GM18517 (cell line): ENCODE measurements around the gene ZSCAN9.

Source experiments
- ATAC-seq: cut with Tn5 transposase; IDR thresholded peaks from one replicate; pipeline ENCODE4 v1.9.1; 2021; ENCODE audit warnings: mild to moderate bottlenecking, moderate library complexity; ENCODE audit not compliant: unreplicated experiment

Gene ZSCAN9

GRCh38 chr6:28225056-28225834 is at the start of gene ZSCAN9:
Gene ZSCAN9 (plus strand): TSS chr6:28225275. CDS start chr6:28227085, 1,810 bp downstream.
- peak; percentile 73 for ATAC-seq

DNA sequence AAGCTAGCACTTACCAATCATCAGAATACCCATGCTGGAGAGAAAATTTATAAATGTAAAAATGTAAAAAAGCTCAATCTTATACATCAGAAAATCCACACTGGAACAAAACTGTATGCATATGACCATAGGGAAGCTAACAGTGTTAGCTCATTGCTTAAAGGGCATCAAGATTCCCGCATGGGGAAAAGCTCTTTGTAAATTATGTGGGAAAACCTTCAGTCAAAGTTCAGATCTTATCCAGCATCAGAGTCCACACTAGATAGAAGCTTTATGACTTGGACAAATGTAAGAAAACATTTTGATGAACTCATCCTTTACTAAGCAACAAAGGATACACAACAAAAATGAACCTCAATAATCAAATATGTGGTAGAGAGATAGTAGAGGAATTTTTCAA is 48.7 kb upstream of the ZSCAN9 start:
- no peak for ATAC-seq

DNA sequence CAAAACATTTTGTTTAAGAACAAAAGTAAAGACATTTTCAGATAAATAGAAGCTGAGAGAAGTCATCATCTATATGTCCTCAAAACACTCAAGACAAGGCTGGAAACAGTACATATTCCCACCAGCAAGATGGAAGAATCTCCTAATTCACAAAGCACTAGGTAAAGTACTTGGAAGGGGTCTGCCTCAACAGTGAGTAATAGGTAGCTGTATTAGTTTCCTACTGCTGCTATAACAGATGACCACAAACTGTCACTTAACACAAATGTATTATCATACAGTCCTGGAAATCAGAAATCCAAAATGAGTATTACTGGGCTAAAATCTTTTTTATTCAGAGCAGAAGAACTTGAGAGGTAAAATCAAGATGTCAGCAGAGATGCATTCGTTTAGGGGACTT is 42.8 kb upstream of the ZSCAN9 start:
- ATAC-seq, result no peak

DNA sequence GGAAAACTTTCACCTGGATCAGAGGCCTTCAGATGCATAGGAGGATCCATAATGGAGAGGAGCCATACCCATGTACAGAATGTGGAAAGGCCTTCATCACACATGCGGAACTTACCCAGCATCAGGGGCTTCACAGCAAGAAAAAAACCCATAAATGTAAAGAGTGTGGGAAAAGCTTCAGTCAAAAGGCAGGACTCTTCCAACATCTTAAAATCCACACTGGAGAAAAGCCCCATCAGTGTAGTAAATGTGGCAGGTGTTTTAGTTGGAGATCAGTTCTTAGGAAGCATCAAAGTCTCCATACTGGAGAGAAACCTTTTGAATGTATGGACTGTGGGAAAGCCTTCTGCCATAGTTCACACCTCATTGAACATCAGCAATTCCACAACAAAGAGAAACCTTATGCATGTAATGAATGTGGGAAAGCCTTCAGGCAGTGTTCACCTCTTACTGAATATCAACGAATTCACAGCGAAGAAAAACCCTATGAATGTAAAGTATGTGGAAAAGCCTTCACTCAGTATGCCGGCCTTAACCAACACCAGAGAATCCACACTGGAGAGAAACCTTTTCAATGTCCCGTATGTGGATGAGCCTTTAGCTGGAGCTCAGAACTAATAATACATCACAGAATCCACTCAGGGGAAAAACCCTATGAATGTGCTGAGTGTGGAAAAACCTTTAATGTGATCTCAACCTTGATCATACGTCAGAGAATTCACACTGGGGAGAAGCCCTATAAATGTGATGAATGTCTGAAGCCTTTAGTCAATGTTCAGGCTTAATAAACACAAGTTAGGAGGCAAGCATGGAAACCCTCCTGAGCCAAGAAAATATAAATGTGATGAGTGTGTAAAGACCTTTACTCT is 36.7 kb upstream of the ZSCAN9 start:
- ATAC-seq, result no peak

DNA sequence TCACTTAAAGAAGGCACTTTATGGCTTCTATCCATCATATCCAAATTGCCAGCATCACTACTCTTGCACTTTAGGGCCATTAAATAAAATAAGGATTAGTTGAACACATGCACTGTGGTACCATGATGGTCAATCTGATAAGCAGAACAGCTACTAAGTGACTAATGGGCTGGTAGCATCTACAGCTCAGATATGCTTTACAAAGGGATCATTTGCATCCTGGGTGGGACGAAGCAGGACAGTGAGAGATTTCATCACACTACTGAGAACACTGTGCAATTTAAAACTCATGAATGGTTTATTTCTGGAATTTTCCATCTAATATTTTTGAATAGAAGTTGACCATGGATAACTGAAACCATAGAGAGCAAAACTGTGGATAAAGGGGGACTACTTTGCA is 25.1 kb upstream of the ZSCAN9 start:
- ATAC-seq, result no peak

GRCh38 chr6:28203201-28203600 is 21.9 kb upstream of the ZSCAN9 start:
- no peak for ATAC-seq

DNA sequence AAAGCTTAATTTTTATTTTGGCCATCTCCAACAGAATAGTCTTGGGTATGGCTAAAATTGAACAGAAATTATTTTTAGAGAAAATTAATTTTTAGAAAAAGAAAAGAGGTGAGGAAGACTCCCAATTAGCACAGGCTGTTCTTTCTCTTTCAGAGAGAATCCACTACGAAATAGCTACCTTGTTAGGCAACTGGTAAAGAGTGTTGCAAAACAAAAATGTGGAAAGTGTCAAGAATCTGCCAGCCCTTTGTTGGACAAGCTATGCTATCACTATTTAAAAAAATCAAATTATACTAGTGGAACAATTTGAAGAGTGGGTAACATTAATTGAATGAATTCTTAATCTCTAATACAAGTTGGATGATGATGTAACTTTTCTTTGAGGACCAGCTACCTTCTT is 19.2 kb upstream of the ZSCAN9 start:
- ATAC-seq, result no peak

- ATAC-seq, result no peak
These were observed 18.5 kb upstream of the ZSCAN9 start for GRCh38 chr6:28206527-28206926.

DNA sequence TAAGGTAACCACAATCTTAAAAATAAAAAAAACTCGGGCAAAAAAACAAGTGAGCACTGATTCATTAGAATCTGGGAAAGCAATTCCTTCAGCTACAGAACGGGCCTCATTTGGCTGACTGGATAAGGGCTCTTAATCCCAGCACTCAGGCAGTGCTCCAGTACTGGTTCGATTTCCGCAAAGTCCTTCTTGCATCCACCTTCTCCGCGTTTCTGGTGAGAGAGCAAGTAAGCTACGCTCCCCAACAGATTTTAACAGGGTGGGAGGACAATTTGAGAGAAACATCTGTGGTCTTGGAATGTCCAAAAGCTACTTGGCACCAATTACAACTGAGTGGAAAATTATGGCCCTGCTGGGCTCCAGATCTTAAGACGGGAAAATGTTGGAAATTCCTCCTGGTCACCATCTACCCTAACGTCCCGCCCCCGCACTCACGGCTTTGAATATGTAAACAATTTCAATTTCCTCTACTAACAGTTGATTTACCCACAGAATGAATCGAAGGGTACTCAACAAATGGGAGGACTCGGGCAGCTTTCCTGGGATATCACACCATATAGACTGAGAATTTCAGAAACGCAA is 18.1 kb upstream of the ZSCAN9 start:
- no peak for ATAC-seq

DNA sequence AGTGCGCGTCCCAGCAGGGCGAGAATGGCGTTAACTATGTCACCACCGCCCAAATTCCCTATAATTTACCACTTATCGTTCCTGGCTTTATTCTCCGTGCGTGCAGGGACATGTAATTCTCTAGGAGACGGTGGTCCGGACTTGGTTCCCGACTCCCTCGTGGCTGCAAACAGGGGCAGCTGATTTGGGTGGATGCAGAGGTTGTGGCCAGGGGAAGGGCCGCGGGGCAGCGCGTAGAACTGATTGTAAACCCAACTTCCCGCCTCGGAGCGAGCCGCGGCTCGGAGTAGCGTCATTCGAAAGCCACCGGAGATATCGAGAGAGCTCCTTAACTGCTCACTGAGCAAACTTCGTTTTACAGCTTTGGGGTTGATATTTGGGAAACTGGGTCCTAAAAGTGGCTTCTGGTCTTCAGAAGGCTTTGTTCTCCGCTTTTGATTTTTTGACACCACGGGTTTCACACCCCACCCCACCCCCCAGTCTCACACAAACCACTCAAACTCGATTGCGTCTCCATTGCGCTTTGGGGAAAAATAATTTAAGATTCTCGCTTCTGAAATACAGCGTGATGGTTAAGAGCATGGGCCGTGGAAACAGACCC is 17.5 kb upstream of the ZSCAN9 start:
- no peak for ATAC-seq

GRCh38 chr6:28208111-28208659 is 16.9 kb upstream of the ZSCAN9 start:
- ATAC-seq, result no peak

GRCh38 chr6:28209753-28210535 is 15.1 kb upstream of the ZSCAN9 start:
- ATAC-seq, result no peak

DNA sequence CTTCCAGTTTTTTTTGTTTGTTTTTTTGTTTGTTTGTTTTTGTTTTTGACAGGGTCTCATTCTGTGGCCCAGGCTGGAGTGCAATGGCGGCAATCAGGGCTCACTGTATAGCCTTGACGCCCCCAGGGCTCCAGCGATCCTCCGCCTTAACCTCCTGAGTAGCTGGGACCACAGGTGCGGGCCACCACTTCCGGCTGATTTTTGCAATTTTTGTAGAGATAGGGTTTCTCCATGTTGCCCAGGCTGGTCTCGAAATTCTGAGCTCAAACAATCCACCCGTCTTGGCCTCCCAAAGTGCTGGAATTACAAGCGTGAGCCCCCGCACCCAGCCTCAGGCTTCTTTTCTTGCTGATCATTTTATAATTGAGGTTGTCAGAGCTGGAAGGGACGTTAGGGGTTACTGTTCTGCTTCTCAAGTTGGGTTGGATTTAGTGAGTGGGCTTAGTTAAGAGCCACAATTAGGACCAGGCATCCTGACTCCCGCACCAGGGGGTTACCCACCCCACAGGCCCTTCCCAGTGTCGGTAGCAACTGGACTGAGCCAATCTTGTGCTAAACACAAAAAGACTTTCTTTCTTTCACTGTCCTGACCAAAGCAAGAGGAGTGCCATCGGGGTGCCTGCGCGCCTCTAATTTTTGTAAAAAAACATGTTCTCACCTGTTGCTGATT is 13.1 kb upstream of the ZSCAN9 start:
- ATAC-seq, result peak; percentile 17

DNA sequence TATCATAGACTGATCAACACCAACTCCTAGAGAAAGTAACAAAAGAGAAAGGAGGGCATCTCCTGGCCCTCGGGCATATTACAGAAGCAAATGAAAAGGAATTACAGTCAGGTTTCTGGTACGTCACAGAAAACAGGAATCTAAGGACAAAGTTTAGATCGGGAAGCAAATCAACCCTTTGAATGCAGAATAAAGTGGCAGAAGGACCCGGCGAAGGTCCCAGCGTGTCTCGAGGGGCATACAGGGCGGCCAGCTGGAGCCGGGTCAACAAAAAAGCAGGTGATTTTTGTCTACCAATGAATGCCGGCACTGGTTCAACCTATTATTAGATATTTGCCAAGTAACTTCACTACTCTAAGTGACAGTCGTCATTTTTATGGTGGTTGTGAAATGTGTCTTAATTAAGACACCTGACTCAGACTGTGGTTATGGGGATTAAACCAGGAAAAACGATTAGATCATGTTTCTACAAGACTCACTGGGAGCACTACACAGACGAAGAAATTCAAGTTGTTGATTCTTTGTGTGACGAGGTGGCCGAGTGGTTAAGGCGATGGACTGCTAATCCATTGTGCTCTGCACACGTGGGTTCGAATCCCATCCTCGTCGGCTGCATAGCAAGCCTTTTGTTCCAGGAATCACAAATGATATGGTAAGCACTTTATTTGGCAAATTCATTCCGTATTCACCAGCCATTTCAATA is 12.4 kb upstream of the ZSCAN9 start:
- ATAC-seq, result peak; percentile 64

- ATAC-seq, result no peak
These were observed 11.9 kb upstream of the ZSCAN9 start for GRCh38 chr6:28213213-28213523.

GRCh38 chr6:28215425-28215824 is 9.7 kb upstream of the ZSCAN9 start:
- ATAC-seq, result no peak

DNA sequence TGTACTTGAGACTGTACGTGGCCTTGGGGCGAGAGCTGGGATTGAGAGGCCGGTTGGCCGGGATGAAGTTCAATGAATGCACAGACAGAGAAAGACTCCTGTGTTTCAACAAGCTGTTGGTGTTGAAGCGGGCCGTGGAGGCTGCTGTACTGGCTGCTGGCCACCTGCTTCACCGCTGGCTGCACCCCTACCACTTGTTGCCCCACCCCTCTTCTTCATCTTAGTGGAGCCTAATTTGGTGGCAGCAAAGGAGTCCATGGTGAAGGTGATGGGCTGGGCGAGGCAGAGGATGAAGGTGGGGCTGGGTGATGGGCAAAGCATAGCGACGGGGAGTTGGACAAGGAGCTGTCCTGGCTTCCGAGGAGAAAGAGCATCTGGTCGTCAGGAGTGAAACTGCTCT is 7.2 kb upstream of the ZSCAN9 start:
- no peak for ATAC-seq

GRCh38 chr6:28218312-28219248 is 6.5 kb upstream of the ZSCAN9 start:
- no peak for ATAC-seq
